Mesendoderm (in vitro differentiated cells): ENCODE measurements around the gene GALNS.

Source experiments
- DNase-seq: peaks from one replicate; pipeline ENCODE4 v3.0.0; 2013
- H2AK5ac ChIP-seq: 2 replicates; pipeline ENCODE4 v1.6.1; 2013; ENCODE audit warnings: low read length, inconsistent platforms
- H2BK120ac ChIP-seq: 2 replicates; pipeline ENCODE4 v1.6.1; 2013; ENCODE audit warnings: low read depth, mild to moderate bottlenecking, low read length, moderate library complexity, mixed read lengths
- H2BK15ac ChIP-seq: replicated peaks from 2 replicates; pipeline ENCODE4 v1.6.1; 2013; ENCODE audit warnings: low read depth, mild to moderate bottlenecking, moderate library complexity
- H2BK5ac ChIP-seq: 2 replicates; pipeline ENCODE4 v1.6.1; 2013; ENCODE audit warnings: low read length, inconsistent platforms
- H3K18ac ChIP-seq: 2 replicates; pipeline ENCODE4 v1.6.1; 2013; ENCODE audit warnings: mild to moderate bottlenecking, low read length, mixed read lengths
- H3K23ac ChIP-seq: one replicate; pipeline ENCODE4 v1.6.1; 2013; ENCODE audit warnings: low read length
- H3K27ac ChIP-seq: 2 replicates; pipeline ENCODE4 v1.5.1; 2013; ENCODE audit warnings: low read depth, mild to moderate bottlenecking, inconsistent platforms, low read length, moderate library complexity
- H3K27me3 ChIP-seq: 2 replicates; pipeline ENCODE4 v1.6.1; 2013; ENCODE audit warnings: low read length, control low read depth, mild to moderate bottlenecking, inconsistent platforms; ENCODE audit not compliant: insufficient read depth, poor library complexity
- H3K36me3 ChIP-seq: 2 replicates; pipeline ENCODE4 v1.6.1; 2013; ENCODE audit warnings: low read length, inconsistent platforms; ENCODE audit not compliant: control insufficient read depth, insufficient read depth
- H3K4ac ChIP-seq: one replicate; pipeline ENCODE4 v1.6.1; 2013; ENCODE audit warnings: low read depth, mild to moderate bottlenecking, low read length, moderate library complexity
- H3K4me1 ChIP-seq: 2 replicates; pipeline ENCODE4 v1.6.1; 2013; ENCODE audit warnings: low read depth, low read length, inconsistent platforms; ENCODE audit not compliant: control insufficient read depth
- H3K4me2 ChIP-seq: 2 replicates; pipeline ENCODE4 v1.6.1; 2013; ENCODE audit warnings: low read length
- H3K4me3 ChIP-seq: 2 replicates; pipeline ENCODE4 v1.5.1; 2013; ENCODE audit warnings: mild to moderate bottlenecking, low read length
- H3K56ac ChIP-seq: one replicate; pipeline ENCODE4 v1.6.1; 2013; ENCODE audit warnings: low read length
- H3K79me1 ChIP-seq: 2 replicates; pipeline ENCODE4 v1.6.1; 2013; ENCODE audit warnings: low read length, inconsistent platforms
- H3K79me2 ChIP-seq: 2 replicates; pipeline ENCODE4 v1.6.1; 2013; ENCODE audit warnings: mild to moderate bottlenecking, low read length; ENCODE audit not compliant: control insufficient read depth, insufficient read depth
- H3K9ac ChIP-seq: 2 replicates; pipeline ENCODE4 v1.6.1; 2013; ENCODE audit warnings: low read length, inconsistent platforms
- H4K5ac ChIP-seq: one replicate; pipeline ENCODE4 v1.6.1; 2013; ENCODE audit warnings: low read length
- H4K8ac ChIP-seq: one replicate; pipeline ENCODE4 v1.6.1; 2013; ENCODE audit warnings: low read depth, mild to moderate bottlenecking, control low read depth, low read length, moderate library complexity
- WGBS: extraction: QIAGEN DNeasy Blood & Tissue Kit; methylation state at CpG from one replicate; pipeline ENCODE4 v1.1.7; 2013; ENCODE audit warnings: low lambda C conversion rate, missing lambda C conversion rate; ENCODE audit not compliant: insufficient coverage; ENCODE audit errors: extremely low coverage; 5-methylcytosine and 5-hydroxymethylcytosine counted together

The GALNS gene

GRCh38 chr16:88902744-88903143, 46.0 kb upstream of the GALNS start:
- no peak overlapping the region for H4K5ac ChIP-seq
- no peak overlapping the region for H2BK5ac ChIP-seq
- H3K9ac ChIP-seq: no peak overlapping the region
- no peak overlapping the region for H2AK5ac ChIP-seq
- H3K4ac ChIP-seq: no peak overlapping the region
- H3K27ac ChIP-seq: no peak overlapping the region
- no peak overlapping the region for H3K23ac ChIP-seq
- H3K79me1 ChIP-seq: no peaks in the 10 kb centered on the region
- H3K4me1 ChIP-seq: no peaks in the 10 kb centered on the region
- no peak overlapping the region for H2BK15ac ChIP-seq
- H3K36me3 ChIP-seq: no peaks in the 10 kb centered on the region
- no CpG with 5 or more reads among the region's 16 CpGs for WGBS
- no peak overlapping the region for H3K56ac ChIP-seq
- DNase-seq: no peak
- H3K27me3 ChIP-seq: no peaks in the 10 kb centered on the region
- H3K18ac ChIP-seq: no peak overlapping the region
- H3K79me2 ChIP-seq: no peaks in the 10 kb centered on the region
- no peak overlapping the region for H2BK120ac ChIP-seq
- no peak overlapping the region for H3K4me3 ChIP-seq
- H4K8ac ChIP-seq: no peak overlapping the region
- no peak overlapping the region for H3K4me2 ChIP-seq

- H3K56ac ChIP-seq: peak overlapping the region; percentile 7
- H3K27me3 ChIP-seq: no peaks in the 10 kb centered on the region
- no peaks in the 10 kb centered on the region for H3K79me1 ChIP-seq
- no peaks in the 10 kb centered on the region for H3K79me2 ChIP-seq
- no peak overlapping the region for H2BK15ac ChIP-seq
- no peak overlapping the region for H4K8ac ChIP-seq
- H4K5ac ChIP-seq: no peak overlapping the region
- H2BK5ac ChIP-seq: no peak overlapping the region
- H2AK5ac ChIP-seq: no peak overlapping the region
- H3K18ac ChIP-seq: no peak overlapping the region
- H3K4me1 ChIP-seq: no peaks in the 10 kb centered on the region
- H3K4me3 ChIP-seq: no peak overlapping the region
- H3K9ac ChIP-seq: no peak overlapping the region
- no peak overlapping the region for H2BK120ac ChIP-seq
- no peak overlapping the region for H3K4ac ChIP-seq
- H3K23ac ChIP-seq: no peak overlapping the region
- peak; percentile 34 for DNase-seq
- H3K36me3 ChIP-seq: no peaks in the 10 kb centered on the region
- no CpG with 5 or more reads among the region's 26 CpGs for WGBS
- no peak overlapping the region for H3K27ac ChIP-seq
- no peak overlapping the region for H3K4me2 ChIP-seq
Measured at GRCh38 chr16:88901718-88902337, 45.1 kb upstream of the GALNS start.

GRCh38 chr16:88900662-88901052, 43.9 kb upstream of the GALNS start:
- H2BK120ac ChIP-seq: no peak overlapping the region
- no peak overlapping the region for H3K4me3 ChIP-seq
- H3K4me1 ChIP-seq: no peaks in the 10 kb centered on the region
- no peaks in the 10 kb centered on the region for H3K36me3 ChIP-seq
- WGBS: no CpG with 5 or more reads among the region's 12 CpGs
- no peak overlapping the region for H2AK5ac ChIP-seq
- no peak overlapping the region for H3K4me2 ChIP-seq
- H4K8ac ChIP-seq: no peak overlapping the region
- no peaks in the 10 kb centered on the region for H3K79me2 ChIP-seq
- no peaks in the 10 kb centered on the region for H3K79me1 ChIP-seq
- H3K18ac ChIP-seq: no peak overlapping the region
- DNase-seq: no peak
- H3K27me3 ChIP-seq: no peaks in the 10 kb centered on the region
- H3K4ac ChIP-seq: no peak overlapping the region
- H3K9ac ChIP-seq: no peak overlapping the region
- H3K27ac ChIP-seq: no peak overlapping the region
- H2BK5ac ChIP-seq: no peak overlapping the region
- no peak overlapping the region for H3K23ac ChIP-seq
- H2BK15ac ChIP-seq: no peak overlapping the region
- no peak overlapping the region for H4K5ac ChIP-seq
- no peak overlapping the region for H3K56ac ChIP-seq

DNA sequence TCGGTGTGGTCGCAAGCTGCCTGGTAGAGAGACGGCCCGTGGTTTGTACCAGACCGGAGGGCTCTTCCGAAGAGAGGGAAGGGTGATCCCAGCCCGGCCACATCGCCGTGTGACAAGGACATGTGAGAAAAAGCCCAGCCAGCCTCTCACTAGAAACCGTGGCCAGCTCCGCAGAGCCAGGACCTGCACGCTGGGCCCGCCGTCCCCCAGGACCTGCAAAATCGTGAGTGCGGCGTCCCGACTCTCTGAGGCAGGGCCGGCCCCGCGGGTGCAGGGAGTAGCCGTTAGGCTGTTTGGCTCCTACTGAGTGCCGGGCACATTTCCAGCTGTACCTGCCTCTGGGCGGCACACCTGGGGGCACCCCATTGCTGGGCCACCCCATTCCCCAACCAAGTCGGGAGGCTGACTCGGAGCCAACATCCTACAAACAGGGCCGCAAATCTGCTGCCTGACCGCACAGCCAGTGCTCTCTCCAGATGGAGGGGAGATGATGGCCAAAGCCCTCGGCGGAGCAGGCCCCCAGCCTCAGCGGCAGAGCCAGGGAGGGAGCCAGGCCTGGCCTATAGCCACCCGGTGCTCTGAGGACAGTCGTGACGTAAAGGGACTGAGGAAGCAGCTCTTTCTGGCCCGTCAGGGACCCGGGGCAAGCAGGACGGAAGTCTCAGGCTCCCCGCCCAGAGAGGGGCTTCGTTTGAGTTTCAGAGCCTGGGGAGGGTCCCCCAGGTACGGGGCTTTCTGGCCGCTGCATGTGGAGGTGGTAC, 43.3 kb upstream of the GALNS start:
- H4K5ac ChIP-seq: no peak overlapping the region
- H3K79me2 ChIP-seq: no peaks in the 10 kb centered on the region
- H4K8ac ChIP-seq: no peak overlapping the region
- H3K9ac ChIP-seq: no peak overlapping the region
- H3K4me2 ChIP-seq: no peak overlapping the region
- no peak overlapping the region for H3K4ac ChIP-seq
- no peak overlapping the region for H2BK5ac ChIP-seq
- no peak overlapping the region for H3K4me3 ChIP-seq
- H2BK120ac ChIP-seq: no peak overlapping the region
- H3K27me3 ChIP-seq: no peaks in the 10 kb centered on the region
- H3K18ac ChIP-seq: no peak overlapping the region
- no peaks in the 10 kb centered on the region for H3K79me1 ChIP-seq
- no CpG with 5 or more reads among the region's 41 CpGs for WGBS
- no peaks in the 10 kb centered on the region for H3K4me1 ChIP-seq
- DNase-seq: no peak
- H3K36me3 ChIP-seq: no peaks in the 10 kb centered on the region
- no peak overlapping the region for H3K56ac ChIP-seq
- no peak overlapping the region for H3K23ac ChIP-seq
- H2AK5ac ChIP-seq: no peak overlapping the region
- H3K27ac ChIP-seq: no peak overlapping the region
- H2BK15ac ChIP-seq: no peak overlapping the region

GRCh38 chr16:88897696-88898425, 41.1 kb upstream of the GALNS start:
- H2BK15ac ChIP-seq: no peak overlapping the region

More at GRCh38 chr16:88897696-88898425, 41.1 kb upstream of the GALNS start:
- no peak overlapping the region for H2AK5ac ChIP-seq
- no peak overlapping the region for H4K8ac ChIP-seq
- no peaks in the 10 kb centered on the region for H3K27me3 ChIP-seq
- H2BK5ac ChIP-seq: no peak overlapping the region
- H3K4me2 ChIP-seq: no peak overlapping the region
- H3K4me3 ChIP-seq: no peak overlapping the region
- DNase-seq: no peak
- H3K23ac ChIP-seq: no peak overlapping the region
- H3K79me1 ChIP-seq: no peaks in the 10 kb centered on the region
- H3K4ac ChIP-seq: no peak overlapping the region
- no peak overlapping the region for H3K27ac ChIP-seq
- H3K79me2 ChIP-seq: no peaks in the 10 kb centered on the region
- H3K4me1 ChIP-seq: no peaks in the 10 kb centered on the region
- H3K36me3 ChIP-seq: no peaks in the 10 kb centered on the region
- no peak overlapping the region for H3K9ac ChIP-seq
- H3K56ac ChIP-seq: no peak overlapping the region
- H2BK120ac ChIP-seq: no peak overlapping the region
- H4K5ac ChIP-seq: no peak overlapping the region
- WGBS: no CpG with 5 or more reads among the region's 34 CpGs
- H3K18ac ChIP-seq: no peak overlapping the region
